ENCODE data around the gene PHF20. TPM values are rescaled to one million over a fixed set of nuclear protein-coding genes. Genes with fewer than 3 reads are reported as not detected.

Gene PHF20
- total and polyA plus RNA-seq, 2 of the 13 experiments (the other 11 are each of a cell fraction or from before 2014, with no cell fraction given): 22.8 to 34.1 TPM

GRCh38 chr20:35954200-35954906 is 182.5 kb downstream of the PHF20 start, which contains the start of gene SCAND1 (continued):
- peak; percentile 65; the same call in 1 of the 2 replicates for TF ChIP-seq NFAT5 (CRISPR knock-in tag; IDR thresholded peaks at IDR 0.05)
- TF ChIP-seq PTBP1 (IDR thresholded peaks at IDR 0.05; ENCODE audit: low read depth, low read length, poor library complexity, severe bottlenecking): peak; percentile 68
- TF ChIP-seq ZNF761 (CRISPR knock-in tag; conservative IDR thresholded peaks at IDR 0.05): peak; percentile 99
- TF ChIP-seq ZNF331 (CRISPR knock-in tag; IDR thresholded peaks at IDR 0.05): peak; percentile 94
- TF ChIP-seq ZNF235 (CRISPR knock-in tag; IDR thresholded peaks at IDR 0.05; ENCODE audit: borderline replicate concordance): peak; percentile 99
- TF ChIP-seq SMC3 (IDR thresholded peaks at IDR 0.05; ENCODE audit: low read length): peak; percentile 18; the same call in 1 of the 2 replicates
- peak; percentile 97; the same call in 1 of the 2 replicates for TF ChIP-seq SMAD1 (CRISPR knock-in tag; IDR thresholded peaks at IDR 0.05; ENCODE audit: borderline replicate concordance, low read depth)
- peak; percentile 98; the same call in 1 of the 2 replicates for TF ChIP-seq THAP9 (CRISPR knock-in tag; IDR thresholded peaks at IDR 0.05; ENCODE audit: borderline replicate concordance)
- peak; percentile 81 for TF ChIP-seq TEF (CRISPR knock-in tag; IDR thresholded peaks at IDR 0.05)
- peak; percentile 82; the same call in 1 of the 2 replicates for TF ChIP-seq SIN3A (IDR thresholded peaks at IDR 0.05; ENCODE audit: borderline replicate concordance, low read depth, low read length)
- TF ChIP-seq KLF11 (CRISPR knock-in tag; IDR thresholded peaks at IDR 0.05): peak; percentile 97
- TF ChIP-seq RFX1 (IDR thresholded peaks at IDR 0.05): no peak
- TF ChIP-seq BRD4 (CRISPR knock-in tag; IDR thresholded peaks at IDR 0.05): peak; percentile 4; the same call in 1 of the 2 replicates
- no peak; the same call in none of the 2 replicates for TF ChIP-seq ZNF850 (CRISPR knock-in tag; conservative IDR thresholded peaks at IDR 0.05)
- peak; percentile 86 for TF ChIP-seq RCOR2 (CRISPR knock-in tag; IDR thresholded peaks at IDR 0.05)
- TF ChIP-seq HDAC6 (IDR thresholded peaks at IDR 0.05; ENCODE audit: low read depth, low read length): no peak
- TF ChIP-seq ZNF446 (CRISPR knock-in tag; IDR thresholded peaks at IDR 0.05): peak; percentile 80; the same call in 1 of the 2 replicates
- TF ChIP-seq PRMT3 (CRISPR knock-in tag; IDR thresholded peaks at IDR 0.05; ENCODE audit: borderline replicate concordance, low read depth): peak; percentile 95
- peak; percentile 96 for TF ChIP-seq SALL1 (CRISPR knock-in tag; IDR thresholded peaks at IDR 0.05)
- TF ChIP-seq TERF1 (CRISPR knock-in tag; IDR thresholded peaks at IDR 0.05): 0 out of 2 replicates have a peak, but pooled peaks have one; percentile 6
